NAMALWA (cell line): ENCODE measurements around the gene INPP5E.

Source experiments
- DNase-seq: peaks from one replicate; pipeline ENCODE4 v3.0.0-alpha.2; 2015; ENCODE audit warnings: low spot score

INPP5E gene

GRCh38 chr9:136473354-136473721, 33.7 kb upstream of the INPP5E start:
- DNase-seq: no peak

GRCh38 chr9:136472640-136473353, 33.2 kb upstream of the INPP5E start:
- DNase-seq: no peak

- no peak for DNase-seq
Measured at GRCh38 chr9:136471802-136472487, 32.3 kb upstream of the INPP5E start.

- DNase-seq: no peak
Measured at GRCh38 chr9:136470792-136471469, 31.3 kb upstream of the INPP5E start.

- no peak for DNase-seq
Measured at GRCh38 chr9:136470356-136470755, 30.7 kb upstream of the INPP5E start.

GRCh38 chr9:136467766-136468165, 28.1 kb upstream of the INPP5E start:
- DNase-seq: no peak

GRCh38 chr9:136466155-136466541, 26.5 kb upstream of the INPP5E start:
- DNase-seq: no peak

GRCh38 chr9:136465500-136466154, 26.0 kb upstream of the INPP5E start:
- DNase-seq: no peak

- no peak for DNase-seq
Measured at GRCh38 chr9:136464241-136464640, 24.6 kb upstream of the INPP5E start.

GRCh38 chr9:136463578-136463977, 23.9 kb upstream of the INPP5E start:
- DNase-seq: no peak

- DNase-seq: no peak
Measured at GRCh38 chr9:136462664-136463063, 23.0 kb upstream of the INPP5E start.

- DNase-seq: no peak
Measured at GRCh38 chr9:136460772-136461325, 21.2 kb upstream of the INPP5E start.

- DNase-seq: no peak
Measured at GRCh38 chr9:136459425-136459824, 19.8 kb upstream of the INPP5E start.

- no peak for DNase-seq
Measured at GRCh38 chr9:136457326-136457725, 17.7 kb upstream of the INPP5E start.

GRCh38 chr9:136456258-136456657, 16.6 kb upstream of the INPP5E start:
- DNase-seq: no peak

GRCh38 chr9:136455043-136456002, 15.7 kb upstream of the INPP5E start:
- DNase-seq: no peak

- DNase-seq: no peak
Measured at GRCh38 chr9:136454026-136454796, 14.6 kb upstream of the INPP5E start.

- DNase-seq: no peak
Measured at GRCh38 chr9:136453326-136453725, 13.7 kb upstream of the INPP5E start.

- DNase-seq: no peak
Measured at GRCh38 chr9:136451221-136451877, 11.7 kb upstream of the INPP5E start.

- no peak for DNase-seq
Measured at GRCh38 chr9:136448655-136449054, 9.0 kb upstream of the INPP5E start.
